ENCODE results near the gene BMPER.

The BMPER gene

DNA sequence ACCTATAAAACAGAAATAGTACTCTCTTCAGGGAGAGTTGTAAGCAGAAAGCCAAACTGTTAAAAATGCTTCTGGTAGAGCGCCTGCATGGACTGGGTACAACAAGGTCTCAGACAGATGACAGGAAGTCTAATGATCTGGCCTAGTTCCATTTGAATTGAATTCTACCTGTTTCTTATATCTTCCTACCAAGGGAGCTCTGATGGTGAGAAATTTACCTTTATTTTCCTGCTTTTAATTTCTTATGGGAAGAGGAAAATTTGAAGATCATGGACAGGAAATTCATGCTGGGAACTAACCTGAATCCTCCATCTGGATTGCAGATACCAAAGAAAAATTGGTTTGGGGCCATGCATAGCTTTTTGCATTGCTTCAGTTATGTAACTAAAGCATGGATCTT is 63.3 kb downstream of the BMPER start:
- Histone ChIP-seq H2AFZ (ENCODE audit: low read depth, low read length, severe bottlenecking) (no peak overlapping the region), H3K4me2 (ENCODE audit: low read depth, low read length, poor library complexity, severe bottlenecking) (no peak overlapping the region), H3K27ac (ENCODE audit: low read depth, low read length) (no peak overlapping the region), H3F3A (ENCODE audit: insufficient read depth) (no peaks in the 10 kb centered on the region), H3K79me2 (ENCODE audit: insufficient read depth, low read length) (no peaks in the 10 kb centered on the region), H3K27me3 (ENCODE audit: low read length) (no peaks in the 10 kb centered on the region), H4K20me1 (ENCODE audit: low read depth, low read length) (no peaks in the 10 kb centered on the region), H3K36me3 (ENCODE audit: low read length) (no peaks in the 10 kb centered on the region), H3K4me3 (ENCODE audit: insufficient read depth, low read length, poor library complexity, severe bottlenecking) (no peak overlapping the region), H3K9me2 (replicated peaks; ENCODE audit: insufficient read depth, low read length) (no peaks in the 10 kb centered on the region), H3K9me3 (ENCODE audit: insufficient read depth, low read length) (no peaks in the 10 kb centered on the region), H3K9ac (ENCODE audit: low read length) (no peak overlapping the region)
- TF ChIP-seq, protein P1, sequence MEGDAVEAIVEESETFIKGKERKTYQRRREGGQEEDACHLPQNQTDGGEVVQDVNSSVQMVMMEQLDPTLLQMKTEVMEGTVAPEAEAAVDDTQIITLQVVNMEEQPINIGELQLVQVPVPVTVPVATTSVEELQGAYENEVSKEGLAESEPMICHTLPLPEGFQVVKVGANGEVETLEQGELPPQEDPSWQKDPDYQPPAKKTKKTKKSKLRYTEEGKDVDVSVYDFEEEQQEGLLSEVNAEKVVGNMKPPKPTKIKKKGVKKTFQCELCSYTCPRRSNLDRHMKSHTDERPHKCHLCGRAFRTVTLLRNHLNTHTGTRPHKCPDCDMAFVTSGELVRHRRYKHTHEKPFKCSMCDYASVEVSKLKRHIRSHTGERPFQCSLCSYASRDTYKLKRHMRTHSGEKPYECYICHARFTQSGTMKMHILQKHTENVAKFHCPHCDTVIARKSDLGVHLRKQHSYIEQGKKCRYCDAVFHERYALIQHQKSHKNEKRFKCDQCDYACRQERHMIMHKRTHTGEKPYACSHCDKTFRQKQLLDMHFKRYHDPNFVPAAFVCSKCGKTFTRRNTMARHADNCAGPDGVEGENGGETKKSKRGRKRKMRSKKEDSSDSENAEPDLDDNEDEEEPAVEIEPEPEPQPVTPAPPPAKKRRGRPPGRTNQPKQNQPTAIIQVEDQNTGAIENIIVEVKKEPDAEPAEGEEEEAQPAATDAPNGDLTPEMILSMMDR (IDR thresholded peaks at IDR 0.05; ENCODE audit: insufficient read depth, low read length, poor library complexity, severe bottlenecking): no peak
- no peak for TF ChIP-seq EZH2phosphoT487 (conservative IDR thresholded peaks at IDR 0.05; ENCODE audit: low read length)

- Histone ChIP-seq H3K4me2 (ENCODE audit: low read depth, low read length, poor library complexity, severe bottlenecking) (no peak overlapping the region), H3K9ac (ENCODE audit: low read length) (no peak overlapping the region), H2AFZ (ENCODE audit: low read depth, low read length, severe bottlenecking) (no peak overlapping the region), H3K79me2 (ENCODE audit: insufficient read depth, low read length) (no peaks in the 10 kb centered on the region), H3K4me3 (ENCODE audit: insufficient read depth, low read length, poor library complexity, severe bottlenecking) (no peak overlapping the region), H3K36me3 (ENCODE audit: low read length) (no peaks in the 10 kb centered on the region), H3K9me3 (ENCODE audit: insufficient read depth, low read length) (no peaks in the 10 kb centered on the region), H3K27me3 (ENCODE audit: low read length) (no peaks in the 10 kb centered on the region), H3K9me2 (replicated peaks; ENCODE audit: insufficient read depth, low read length) (no peaks in the 10 kb centered on the region), H4K20me1 (ENCODE audit: low read depth, low read length) (no peaks in the 10 kb centered on the region), H3K27ac (ENCODE audit: low read depth, low read length) (no peak overlapping the region), H3F3A (ENCODE audit: insufficient read depth) (no peaks in the 10 kb centered on the region)
- TF ChIP-seq, protein P1 (IDR thresholded peaks at IDR 0.05; ENCODE audit: insufficient read depth, low read length, poor library complexity, severe bottlenecking): no peak
- no peak for TF ChIP-seq EZH2phosphoT487 (conservative IDR thresholded peaks at IDR 0.05; ENCODE audit: low read length)
These were observed 65.2 kb downstream of the BMPER start for GRCh38 chr7:33970536-33970935.

- H3K36me3 ChIP-seq (ENCODE audit: low read length): no peaks in the 10 kb centered on the region
- H3K4me2 ChIP-seq (ENCODE audit: low read depth, low read length, poor library complexity, severe bottlenecking): no peak overlapping the region
- H3K9ac ChIP-seq (ENCODE audit: low read length): no peak overlapping the region
- no peaks in the 10 kb centered on the region for H3K9me2 ChIP-seq (replicated peaks; ENCODE audit: insufficient read depth, low read length)
- TF ChIP-seq, protein P1 (IDR thresholded peaks at IDR 0.05; ENCODE audit: insufficient read depth, low read length, poor library complexity, severe bottlenecking): no peak
- TF ChIP-seq EZH2phosphoT487 (conservative IDR thresholded peaks at IDR 0.05; ENCODE audit: low read length): no peak
- no peaks in the 10 kb centered on the region for H3K9me3 ChIP-seq (ENCODE audit: insufficient read depth, low read length)
- no peaks in the 10 kb centered on the region for H3F3A ChIP-seq (ENCODE audit: insufficient read depth)
- H3K4me3 ChIP-seq (ENCODE audit: insufficient read depth, low read length, poor library complexity, severe bottlenecking): no peak overlapping the region
- no peaks in the 10 kb centered on the region for H3K79me2 ChIP-seq (ENCODE audit: insufficient read depth, low read length)
- H3K27me3 ChIP-seq (ENCODE audit: low read length): no peaks in the 10 kb centered on the region
- H2AFZ ChIP-seq (ENCODE audit: low read depth, low read length, severe bottlenecking): no peak overlapping the region
- no peaks in the 10 kb centered on the region for H4K20me1 ChIP-seq (ENCODE audit: low read depth, low read length)
- no peak overlapping the region for H3K27ac ChIP-seq (ENCODE audit: low read depth, low read length)
These were observed 65.8 kb downstream of the BMPER start for GRCh38 chr7:33971106-33971505.
